Heart left ventricle (tissue), 13 donors: ENCODE measurements around the gene PURB.
"Not testable (repeated sequence)": the region's sequence is repeated elsewhere in the genome, so short reads cannot be mapped to it uniquely, and the experiment has no call there.

ENCODE experiments used
- CTCF ChIP-seq, 12 donors: fragments of 200-600 bp; sonication (generic) in 4 of 12; IDR thresholded peaks; one replicate each; pipeline versions ENCODE4 v1.5.0 to v1.8.0; 2018 to 2022; ENCODE audit warnings: antibody characterized with exemption in 12 of 12, mild to moderate bottlenecking in 5 of 12
- POLR2A ChIP-seq, 2 donors: fragments of 450-650 bp; IDR thresholded peaks; one replicate each; pipeline ENCODE4 v1.6.1; 2017; ENCODE audit warnings: antibody characterized with exemption in 2 of 2, mild to moderate bottlenecking in 2 of 2, moderate library complexity in 2 of 2
- donor health status: ischemic (EF 13 %, LVEDD 7.1; RV severe dilation, severe dysfunction).
- donor health status: DM: no; HTN: yes; CAD: no.
- donor health status: DM: no; HTN: no; CAD: no.
- donor health status: ischemic (EF 25% LVEDD 6.9; RV normal size, moderate dysfunction).
- donor health status: ischemic (EF 25% LVEDD 5.7; RV mildly dilated, moderate dysfunction).
- donor health status: ischemic (EF 35%, LVEDD 5.7; RV mildly dilated, moderate dysfunction).
- donor health status: nonischemic (EF 11% LVEDD 7.7; RV severe dilation, severe dysfunction).
- donor health status: DM: yes; HTN: yes; CAD: no.
- donor health status: PGD.
- donor health status: ischemic (EF 29% LVEDD 5.4; RV normal size, mild dysfunction).
- donor health status: nonischemic (EF 23%, LVEDD 6.1; RV moderate dilation, normal function).

GRCh38 chr7:44870780-44871179, 14.6 kb downstream of the PURB start:
- not testable (repeated sequence) for TF ChIP-seq CTCF, POLR2A (IDR thresholded peaks at IDR 0.05)
